ENCODE data around the gene ATP1B1.

DNA sequence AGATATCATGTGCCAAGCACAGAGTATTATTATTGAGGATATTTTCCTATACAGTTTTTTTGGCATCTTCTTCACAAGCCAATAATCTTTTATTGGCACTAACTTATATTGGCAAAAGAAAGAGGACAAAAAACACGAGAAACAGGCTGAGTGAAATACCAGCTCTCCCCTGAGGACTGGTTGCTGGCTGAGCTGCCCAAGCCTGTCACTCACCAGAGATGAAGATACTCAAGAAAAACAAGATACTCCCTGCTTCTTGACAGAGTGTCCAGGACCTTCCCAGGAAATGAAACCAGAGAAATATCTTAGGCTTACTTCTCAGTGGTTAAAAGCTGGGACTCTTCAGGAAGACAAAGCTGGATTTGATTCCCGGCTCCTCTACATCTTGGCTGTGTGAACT is 35.9 kb upstream of the ATP1B1 start:
- TF ChIP-seq, protein P1, sequence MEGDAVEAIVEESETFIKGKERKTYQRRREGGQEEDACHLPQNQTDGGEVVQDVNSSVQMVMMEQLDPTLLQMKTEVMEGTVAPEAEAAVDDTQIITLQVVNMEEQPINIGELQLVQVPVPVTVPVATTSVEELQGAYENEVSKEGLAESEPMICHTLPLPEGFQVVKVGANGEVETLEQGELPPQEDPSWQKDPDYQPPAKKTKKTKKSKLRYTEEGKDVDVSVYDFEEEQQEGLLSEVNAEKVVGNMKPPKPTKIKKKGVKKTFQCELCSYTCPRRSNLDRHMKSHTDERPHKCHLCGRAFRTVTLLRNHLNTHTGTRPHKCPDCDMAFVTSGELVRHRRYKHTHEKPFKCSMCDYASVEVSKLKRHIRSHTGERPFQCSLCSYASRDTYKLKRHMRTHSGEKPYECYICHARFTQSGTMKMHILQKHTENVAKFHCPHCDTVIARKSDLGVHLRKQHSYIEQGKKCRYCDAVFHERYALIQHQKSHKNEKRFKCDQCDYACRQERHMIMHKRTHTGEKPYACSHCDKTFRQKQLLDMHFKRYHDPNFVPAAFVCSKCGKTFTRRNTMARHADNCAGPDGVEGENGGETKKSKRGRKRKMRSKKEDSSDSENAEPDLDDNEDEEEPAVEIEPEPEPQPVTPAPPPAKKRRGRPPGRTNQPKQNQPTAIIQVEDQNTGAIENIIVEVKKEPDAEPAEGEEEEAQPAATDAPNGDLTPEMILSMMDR (IDR thresholded peaks at IDR 0.05 in 2 of 3, conservative IDR thresholded peaks at IDR 0.05 in 1 of 3; ENCODE audit: insufficient read depth in 2 of 3, low read depth in 1 of 3, low read length in 3 of 3), result no peak
- TF ChIP-seq TAF1 (IDR thresholded peaks at IDR 0.05; ENCODE audit: control insufficient read depth, extremely low read depth, insufficient read depth, low read length, severe bottlenecking) (no peak), EP300 (IDR thresholded peaks at IDR 0.05; ENCODE audit: low read length) (no peak), ELF1 (tag; IDR thresholded peaks at IDR 0.05) (no peak), ZNF212 (CRISPR knock-in tag; IDR thresholded peaks at IDR 0.05) (no peak), POLR2A (conservative IDR thresholded peaks at IDR 0.05) (no peak), KDM1A (IDR thresholded peaks at IDR 0.05) (no peak), POLR2AphosphoS5 (IDR thresholded peaks at IDR 0.05; ENCODE audit: control insufficient read depth, insufficient read depth, low read depth, low read length) (no peak), ZNF717 (CRISPR knock-in tag; IDR thresholded peaks at IDR 0.05) (no peak)
- TF ChIP-seq, protein P2, sequence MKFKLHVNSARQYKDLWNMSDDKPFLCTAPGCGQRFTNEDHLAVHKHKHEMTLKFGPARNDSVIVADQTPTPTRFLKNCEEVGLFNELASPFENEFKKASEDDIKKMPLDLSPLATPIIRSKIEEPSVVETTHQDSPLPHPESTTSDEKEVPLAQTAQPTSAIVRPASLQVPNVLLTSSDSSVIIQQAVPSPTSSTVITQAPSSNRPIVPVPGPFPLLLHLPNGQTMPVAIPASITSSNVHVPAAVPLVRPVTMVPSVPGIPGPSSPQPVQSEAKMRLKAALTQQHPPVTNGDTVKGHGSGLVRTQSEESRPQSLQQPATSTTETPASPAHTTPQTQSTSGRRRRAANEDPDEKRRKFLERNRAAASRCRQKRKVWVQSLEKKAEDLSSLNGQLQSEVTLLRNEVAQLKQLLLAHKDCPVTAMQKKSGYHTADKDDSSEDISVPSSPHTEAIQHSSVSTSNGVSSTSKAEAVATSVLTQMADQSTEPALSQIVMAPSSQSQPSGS (CRISPR knock-in tag; IDR thresholded peaks at IDR 0.05), result no peak
- TF ChIP-seq, protein P3, sequence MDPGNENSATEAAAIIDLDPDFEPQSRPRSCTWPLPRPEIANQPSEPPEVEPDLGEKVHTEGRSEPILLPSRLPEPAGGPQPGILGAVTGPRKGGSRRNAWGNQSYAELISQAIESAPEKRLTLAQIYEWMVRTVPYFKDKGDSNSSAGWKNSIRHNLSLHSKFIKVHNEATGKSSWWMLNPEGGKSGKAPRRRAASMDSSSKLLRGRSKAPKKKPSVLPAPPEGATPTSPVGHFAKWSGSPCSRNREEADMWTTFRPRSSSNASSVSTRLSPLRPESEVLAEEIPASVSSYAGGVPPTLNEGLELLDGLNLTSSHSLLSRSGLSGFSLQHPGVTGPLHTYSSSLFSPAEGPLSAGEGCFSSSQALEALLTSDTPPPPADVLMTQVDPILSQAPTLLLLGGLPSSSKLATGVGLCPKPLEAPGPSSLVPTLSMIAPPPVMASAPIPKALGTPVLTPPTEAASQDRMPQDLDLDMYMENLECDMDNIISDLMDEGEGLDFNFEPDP (CRISPR knock-in tag; IDR thresholded peaks at IDR 0.05), result no peak
